Right lung (tissue), 5 donors: ENCODE measurements around the gene CEP76. TPM values are rescaled to one million over a fixed set of nuclear protein-coding genes. Genes with fewer than 3 reads are reported as not detected.
"Not testable (repeated sequence)": the region's sequence is repeated elsewhere in the genome, so short reads cannot be mapped to it uniquely, and the experiment has no call there.

ENCODE experiments used
- DNase-seq, 2 donors: peaks; one replicate each; pipeline ENCODE4 v3.0.0-alpha.2; 2013
- polyA plus RNA-seq, 5 donors: library from polyadenylated mRNA; unstranded; fragments of 120-200 nt; gene quantifications; one replicate each; pipeline versions ENCODE4 v1.2.1 to v1.2.3, GENCODE V29; 2013; ENCODE audit warnings: inconsistent platforms in 1 of 5, low replicate concordance in 1 of 5; ENCODE audit not compliant: insufficient read length in 5 of 5, insufficient read depth in 1 of 5

CEP76 gene
- polyA plus RNA-seq, 5 donors, result 8.4 to 11.8 (median 11.3) TPM

DNA sequence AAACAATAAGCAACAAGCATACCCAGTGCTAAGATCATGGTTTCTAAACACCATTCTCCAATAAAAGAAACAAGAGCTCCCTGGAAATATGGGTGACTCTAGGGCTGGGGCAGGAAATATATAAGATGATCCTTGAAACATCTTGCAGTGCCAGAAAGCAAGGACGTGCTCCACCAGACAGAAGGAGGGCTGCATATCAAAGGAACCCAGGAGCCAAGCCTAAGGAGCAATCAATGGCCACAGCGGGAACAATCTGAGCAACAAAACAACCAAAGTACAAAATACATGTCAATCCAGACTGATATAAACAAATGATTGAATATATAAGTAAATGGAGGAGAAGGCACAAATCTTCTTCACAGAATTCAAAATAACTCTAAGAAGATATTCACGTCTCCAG lies 54.8 kb downstream of the CEP76 start:
- no peak for DNase-seq

DNA sequence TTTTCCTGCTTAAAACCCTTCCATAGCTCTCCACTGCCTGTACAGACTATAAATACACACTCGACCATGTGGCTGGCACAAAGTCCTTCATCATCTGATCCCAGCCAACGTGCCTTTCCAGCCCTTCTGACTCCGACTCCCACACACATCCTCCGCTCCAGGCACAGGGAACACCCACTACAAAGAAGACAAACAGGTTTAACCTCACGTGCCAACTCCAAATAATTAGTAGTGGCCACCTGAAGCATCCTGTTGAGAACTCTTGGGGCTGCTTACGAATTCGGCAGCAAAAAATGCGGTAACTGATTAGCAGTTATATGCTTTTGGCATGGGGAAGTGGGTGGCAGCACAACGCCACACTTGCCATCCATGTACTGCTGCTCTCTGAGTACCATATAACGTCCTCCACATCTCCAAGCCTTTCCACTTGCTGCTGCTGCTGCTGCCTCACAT lies 56.7 kb downstream of the CEP76 start:
- peak in 1 of 2 donors; percentile 35 for DNase-seq

DNA sequence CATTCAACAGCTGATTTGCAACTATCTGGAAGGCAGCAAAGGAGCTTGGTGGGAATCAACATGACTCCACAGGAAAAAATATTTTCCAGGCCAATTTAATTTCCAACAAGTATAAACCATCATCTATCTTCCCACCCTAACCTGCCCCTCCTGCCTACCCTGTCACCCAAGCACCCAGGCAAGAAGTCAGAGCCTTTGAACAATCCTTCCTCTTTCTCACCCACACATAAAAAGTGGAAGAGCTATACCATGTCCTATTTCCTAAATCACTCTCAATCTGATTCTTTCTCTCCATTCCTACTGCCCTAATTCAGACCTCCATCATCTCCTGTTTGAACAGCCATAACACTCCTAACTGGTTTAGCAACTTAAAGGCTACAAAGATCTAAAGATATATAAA lies 57.3 kb downstream of the CEP76 start:
- no peak for DNase-seq

DNA sequence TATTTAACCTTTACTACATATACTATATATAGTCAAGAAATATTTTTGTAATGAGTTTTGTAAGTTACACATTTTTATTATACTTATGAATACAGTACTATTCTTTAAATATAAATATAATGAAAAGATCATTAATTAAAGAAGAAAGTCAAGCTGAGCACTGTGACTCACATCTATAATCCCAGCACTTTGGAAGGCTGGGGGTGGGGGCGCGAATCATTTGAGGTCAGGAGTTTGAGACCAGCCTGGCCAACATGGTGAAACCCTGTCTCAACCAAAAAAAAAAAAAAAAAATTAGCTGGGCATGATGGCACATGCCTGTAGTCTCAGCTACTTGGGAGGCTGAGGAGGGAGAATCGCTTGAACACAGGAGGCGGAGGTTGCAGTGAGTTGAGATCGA lies 58.8 kb downstream of the CEP76 start:
- DNase-seq, result not testable (repeated sequence)

DNA sequence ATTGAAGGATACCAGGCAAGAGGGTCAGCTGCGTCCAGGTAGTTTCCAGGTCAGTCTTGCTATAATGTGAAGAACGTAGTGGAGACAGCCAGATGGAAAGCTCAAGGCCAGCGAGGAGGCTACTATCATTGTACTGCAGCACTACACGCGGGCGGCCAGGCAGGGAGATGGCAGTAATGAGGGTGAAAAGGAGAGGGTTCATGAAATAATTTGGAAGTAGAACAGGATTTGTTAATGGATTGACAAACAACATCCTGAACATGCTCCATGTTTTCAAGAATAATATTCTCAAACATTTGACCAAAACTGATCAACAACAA lies 61.7 kb downstream of the CEP76 start:
- DNase-seq, result no peak

DNA sequence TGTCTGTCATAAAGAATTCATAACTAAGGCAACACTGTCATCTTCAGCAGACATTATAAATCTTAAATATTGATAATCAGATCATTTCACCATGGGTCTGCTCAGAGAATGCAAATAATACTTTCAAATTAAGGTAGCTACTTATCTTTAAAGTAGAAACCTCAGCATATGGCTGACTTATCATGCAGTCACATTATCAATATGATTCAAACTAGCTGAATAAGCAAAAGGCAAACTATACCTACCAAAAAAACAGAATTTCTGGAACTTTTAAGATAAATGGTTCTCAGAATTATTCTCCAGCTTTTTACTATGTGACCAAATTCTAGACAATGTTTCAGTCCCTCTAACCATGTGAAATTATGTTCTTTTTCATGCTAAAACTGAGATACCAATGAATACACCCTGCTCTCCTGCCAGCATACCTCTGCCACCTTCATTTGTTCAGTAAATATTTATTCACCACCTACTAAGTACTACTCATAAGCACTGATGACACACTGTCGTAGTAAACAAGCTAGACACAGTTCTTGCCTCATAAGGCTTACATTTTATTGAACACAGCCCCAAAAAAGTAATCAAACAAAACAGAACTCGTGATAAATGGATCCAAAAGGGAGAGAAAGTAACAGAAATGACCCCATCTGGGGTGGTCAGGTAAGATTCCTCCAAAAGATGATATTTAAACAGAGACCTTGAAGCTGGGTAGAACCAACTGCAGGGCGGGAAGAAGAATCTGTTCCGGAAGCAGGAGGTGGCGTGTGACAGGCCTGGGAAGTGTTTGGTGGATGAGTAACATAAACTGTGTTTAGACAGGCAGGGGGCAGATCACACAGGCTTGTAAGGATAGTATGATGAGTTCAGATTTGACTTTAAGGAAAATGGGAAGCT lies 62.3 kb downstream of the CEP76 start:
- DNase-seq, result no peak

DNA sequence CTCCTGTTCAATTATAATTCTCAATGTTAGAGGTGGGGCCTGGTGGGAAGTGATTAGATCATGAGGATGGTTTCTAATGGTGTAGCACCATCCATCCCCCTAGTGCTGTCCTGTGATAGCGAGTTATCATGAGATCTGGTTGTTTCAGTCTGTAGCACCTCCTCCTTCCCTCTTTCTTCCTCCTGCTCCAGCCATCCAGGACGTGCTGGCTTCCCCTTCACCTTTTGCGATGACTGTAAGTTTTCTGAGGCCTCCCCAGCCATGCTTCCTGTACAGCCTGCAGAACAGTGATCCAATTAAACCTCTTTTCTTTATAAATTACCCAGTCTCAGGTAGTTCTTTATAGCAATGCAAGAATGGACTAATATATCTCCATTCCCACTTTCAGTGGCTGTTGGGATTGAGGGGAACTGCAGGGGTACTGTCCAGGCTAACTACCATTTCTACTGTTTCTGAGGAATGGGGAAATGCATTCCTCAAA lies 63.8 kb downstream of the CEP76 start:
- DNase-seq, result no peak

DNA sequence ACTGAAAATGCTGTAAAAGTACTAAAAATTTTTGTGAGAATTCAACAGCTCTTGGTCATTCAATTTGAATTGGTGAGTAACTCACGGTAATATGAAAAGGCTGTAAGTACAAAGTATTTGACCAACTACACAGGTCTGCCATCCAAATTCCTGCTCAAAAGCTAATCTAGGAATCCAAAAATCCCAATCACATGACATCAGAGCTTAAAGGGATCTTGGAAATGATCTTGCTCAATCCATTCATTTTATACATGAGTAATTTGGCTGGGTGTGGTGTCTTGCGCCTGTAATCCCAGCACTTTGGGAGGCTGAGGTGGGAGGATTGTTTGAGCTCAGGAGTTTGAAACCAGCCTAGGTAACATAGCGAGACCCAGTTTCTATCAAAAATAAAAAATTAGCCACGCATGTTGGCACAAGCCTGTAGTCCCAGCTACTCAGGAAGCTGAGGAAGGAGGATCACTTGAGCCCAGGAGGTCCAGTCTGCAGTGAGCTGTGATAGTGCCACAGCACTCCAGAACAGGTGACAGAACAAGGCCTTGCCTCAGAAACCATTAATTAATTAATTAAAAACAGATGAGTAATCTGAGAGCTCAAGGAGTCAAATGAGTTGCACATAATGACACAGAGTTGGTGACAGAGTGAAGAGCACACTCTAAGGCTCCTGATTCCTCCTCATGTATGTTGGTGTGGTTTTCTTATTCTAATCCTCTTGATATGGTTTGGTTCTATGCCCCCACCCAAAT lies 64.5 kb downstream of the CEP76 start:
- DNase-seq, result no peak

DNA sequence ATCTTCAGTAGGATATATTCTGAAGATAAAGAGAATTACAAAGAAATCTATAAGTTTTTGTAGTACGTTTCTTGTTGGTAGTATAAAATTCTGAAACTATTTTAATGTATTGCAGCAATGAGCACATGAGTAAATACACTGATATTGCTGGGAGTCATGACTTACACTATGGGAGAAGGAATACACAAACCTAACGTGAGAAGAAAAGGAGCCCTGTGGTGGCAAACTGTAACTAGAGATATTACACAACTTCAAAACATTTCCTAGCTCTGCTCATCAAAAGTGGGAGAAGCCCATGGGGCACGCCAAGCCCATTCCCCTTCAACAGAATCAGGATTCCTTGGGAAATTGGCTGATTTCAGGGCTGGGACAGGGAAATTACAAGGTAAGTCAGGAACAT lies 65.1 kb downstream of the CEP76 start:
- no peak for DNase-seq

DNA sequence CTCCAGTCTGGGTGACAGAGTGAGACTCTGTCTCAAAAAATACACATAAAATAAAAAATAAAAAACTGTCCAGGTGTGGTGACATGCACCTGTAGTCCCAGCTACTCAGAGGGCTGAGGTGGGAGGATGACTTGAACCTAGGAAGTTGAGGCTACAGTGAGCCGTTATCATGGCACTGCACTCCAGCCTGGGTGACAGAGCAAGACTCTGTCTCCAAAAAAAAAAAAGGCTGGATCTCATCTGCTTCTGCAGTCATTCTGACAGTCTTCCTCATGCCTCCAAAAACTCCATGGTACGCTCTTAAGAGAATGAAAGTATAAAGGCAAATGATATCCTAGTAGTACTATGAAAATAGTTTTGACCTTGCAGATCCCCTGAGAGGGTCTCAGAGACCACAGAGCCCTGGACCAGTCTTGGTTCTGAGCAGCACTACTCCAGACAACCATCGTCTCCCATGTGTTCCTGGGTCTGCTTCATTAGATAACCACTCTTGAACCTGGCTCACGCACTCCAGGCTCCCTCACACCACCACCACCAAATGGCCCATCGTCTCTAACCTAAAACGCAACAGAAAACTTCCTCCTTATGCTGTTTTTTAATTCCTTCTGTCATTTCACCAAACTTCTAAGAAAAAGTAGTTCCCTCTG lies 70.6 kb downstream of the CEP76 start:
- DNase-seq, result no peak

DNA sequence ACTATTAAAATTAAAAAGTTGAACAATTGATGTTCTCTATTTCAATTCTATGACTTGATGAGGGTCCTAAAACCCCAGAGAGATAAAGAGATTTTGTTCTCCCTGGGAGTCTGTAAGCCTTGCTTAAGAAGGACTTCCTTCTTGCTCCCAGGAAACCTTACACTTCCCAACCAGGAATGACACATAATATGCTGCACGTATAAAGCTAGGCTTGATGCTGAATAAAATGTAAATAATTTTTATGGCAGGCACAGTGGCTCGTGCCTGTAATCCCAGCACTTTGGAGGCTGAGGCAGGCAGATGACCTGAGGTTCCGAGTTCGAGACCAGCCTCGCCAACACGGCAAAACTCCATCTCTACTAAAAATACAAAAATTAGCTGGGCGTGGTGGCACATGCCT lies 72.4 kb downstream of the CEP76 start:
- DNase-seq, result no peak

DNA sequence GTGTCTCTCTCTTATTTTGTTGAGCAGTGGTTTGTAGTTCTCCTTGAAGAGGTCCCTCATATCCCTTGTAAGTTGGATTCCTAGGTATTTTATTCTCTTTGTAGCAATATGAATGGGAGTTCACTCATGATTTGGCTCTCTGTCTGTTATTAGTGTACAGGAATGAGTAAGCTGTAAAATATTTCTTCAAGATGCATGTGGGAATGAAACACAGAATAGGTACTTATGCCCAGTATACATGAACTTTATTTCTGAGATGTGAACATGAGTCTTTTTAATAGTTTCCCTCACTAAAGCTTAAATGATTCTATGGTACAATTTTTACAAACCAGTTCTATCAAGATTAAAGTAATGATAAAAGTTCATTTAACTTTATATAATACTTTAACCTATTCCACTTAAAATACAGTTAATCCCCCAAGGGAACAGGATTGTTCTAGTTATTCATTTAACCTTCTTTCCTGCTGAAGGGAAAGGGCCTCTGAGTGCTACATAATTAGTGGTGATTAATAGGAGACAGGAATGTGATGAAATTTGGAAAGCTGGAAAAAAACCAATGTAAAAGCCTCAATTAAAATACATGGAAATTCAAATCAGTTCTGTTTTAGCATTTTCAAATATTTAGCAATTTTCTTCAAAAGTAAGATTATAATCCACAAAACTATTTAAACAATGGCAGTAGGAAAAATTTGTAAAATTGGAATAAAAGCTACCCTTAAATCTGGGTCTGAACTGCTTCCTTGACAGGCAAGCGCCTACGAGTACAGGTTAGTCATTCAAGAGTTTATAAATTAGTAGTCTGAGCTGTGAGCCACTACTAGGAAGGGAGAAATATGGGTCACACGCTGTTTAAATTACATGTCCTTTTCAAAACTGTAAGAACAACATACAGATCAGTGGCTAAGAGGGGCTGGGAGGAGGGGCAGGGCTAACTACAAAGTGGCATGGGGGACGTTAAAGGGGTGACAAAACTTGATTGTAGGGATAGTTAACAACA lies 73.5 kb downstream of the CEP76 start:
- DNase-seq, result no peak

DNA sequence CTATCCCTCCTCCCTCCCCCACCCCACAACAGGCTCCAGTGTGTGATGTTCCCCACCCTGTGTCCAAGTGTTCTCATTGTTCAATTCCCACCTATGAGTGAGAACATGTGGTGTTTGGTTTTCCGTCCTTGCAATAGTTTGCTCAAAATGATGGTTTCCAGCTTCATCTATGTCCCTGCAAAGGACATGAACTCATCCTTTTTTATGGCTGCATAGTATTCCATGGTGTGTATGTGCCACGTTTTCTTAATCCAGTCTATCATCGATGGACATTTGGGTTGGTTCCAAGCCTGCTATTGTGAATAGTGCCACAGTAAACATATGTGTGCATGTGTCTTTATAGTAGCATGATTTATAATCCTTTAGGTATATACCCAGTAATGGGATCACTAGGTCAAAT lies 75.3 kb downstream of the CEP76 start:
- not testable (repeated sequence) for DNase-seq

DNA sequence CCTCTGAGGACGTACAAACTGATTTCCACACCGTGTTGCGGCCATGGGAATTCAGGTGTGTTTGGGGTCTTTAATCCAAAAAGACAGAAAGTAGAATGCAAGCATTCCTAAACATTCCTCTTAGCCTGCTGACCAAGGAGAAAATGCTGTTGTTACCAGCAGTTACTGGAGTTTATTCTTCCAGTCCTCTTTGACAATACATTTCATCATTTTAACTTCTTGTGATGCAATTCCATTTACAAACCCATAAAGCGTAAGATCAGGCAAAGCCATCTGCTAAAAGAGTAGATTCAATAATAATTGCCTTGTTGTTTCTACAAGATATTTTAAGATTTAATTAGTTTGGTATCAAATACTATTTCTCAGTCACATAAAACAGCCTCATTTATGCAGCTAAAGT lies 77.3 kb downstream of the CEP76 start:
- peak; percentile 31 to 53 for DNase-seq

Other genes with a start within 250 kb of the CEP76 start
- gene SPIRE1, start 44.6 kb downstream of the CEP76 start, polyA plus RNA-seq, result 10 to 100 TPM; 11.2 to 15.2 (median 14.3) TPM
- gene PSMG2, start 319 bp upstream of the CEP76 start, polyA plus RNA-seq, result 10 to 100 TPM; 66.4 to 91.5 (median 74.4) TPM
- gene PTPN2, start 181.5 kb upstream of the CEP76 start, polyA plus RNA-seq, result 10 to 100 TPM; 55.2 to 79.2 (median 72.9) TPM
- 10 to 100 TPM; 27.5 to 36.3 (median 30.8) TPM for gene SEH1L, start 245.3 kb upstream of the CEP76 start, polyA plus RNA-seq